SU-DHL-6 (cell line): ENCODE measurements around the gene KLLN.

Source experiments
- EZH2phosphoT487 ChIP-seq: fragments of 200-600 bp; sonication (generic), shearing (Covaris generic); conservative IDR thresholded peaks from 2 replicates; pipeline ENCODE4 v1.6.1; 2018; ENCODE audit warnings: mild to moderate bottlenecking, antibody characterized with exemption, low read length, moderate library complexity, mixed read lengths
- TF ChIP-seq, protein P1 (sequence below): fragments of 200-600 bp; sonication (generic); IDR thresholded peaks from one replicate; pipeline ENCODE4 v1.5.1; 2017; ENCODE audit warnings: antibody characterized with exemption, mild to moderate bottlenecking, low read length, moderate library complexity; ENCODE audit not compliant: insufficient read depth, poor library complexity, severe bottlenecking

DNA sequence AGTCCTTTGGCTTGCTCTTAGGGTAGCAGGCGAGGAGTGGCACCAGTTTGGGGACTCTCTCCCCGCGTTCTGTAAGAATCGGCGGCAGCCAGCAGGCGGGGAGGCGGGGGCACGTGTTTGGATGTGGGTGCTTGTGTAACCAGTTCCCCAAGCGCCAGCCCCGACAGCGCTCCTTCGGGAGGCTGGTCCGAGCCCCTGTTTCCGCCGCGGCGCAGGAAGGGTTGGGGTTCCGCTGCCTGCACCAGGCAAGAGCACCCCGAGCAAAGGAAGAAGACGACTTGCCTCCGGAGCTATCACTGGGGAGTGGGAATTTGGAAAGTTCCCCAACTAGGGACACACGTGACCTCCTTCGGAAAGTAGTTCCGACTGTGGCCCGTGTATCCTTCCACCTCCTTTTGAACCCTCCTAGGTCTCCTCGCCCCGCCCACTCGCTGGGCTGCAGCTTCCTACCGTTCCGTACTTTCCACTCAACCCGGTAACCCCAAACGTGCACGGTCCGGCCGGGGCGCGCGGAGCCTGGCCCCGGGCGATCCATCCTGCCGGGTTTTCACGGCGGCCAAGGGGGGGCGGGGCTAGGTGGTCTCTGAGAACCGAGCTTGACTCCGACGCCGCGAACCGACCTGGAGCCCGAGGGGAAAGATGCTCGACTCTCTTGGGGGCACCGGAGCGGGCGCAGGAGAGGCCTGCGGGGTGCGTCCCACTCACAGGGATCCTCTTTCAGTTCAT is 1.2 kb downstream of the KLLN start:
- TF ChIP-seq, protein P1, sequence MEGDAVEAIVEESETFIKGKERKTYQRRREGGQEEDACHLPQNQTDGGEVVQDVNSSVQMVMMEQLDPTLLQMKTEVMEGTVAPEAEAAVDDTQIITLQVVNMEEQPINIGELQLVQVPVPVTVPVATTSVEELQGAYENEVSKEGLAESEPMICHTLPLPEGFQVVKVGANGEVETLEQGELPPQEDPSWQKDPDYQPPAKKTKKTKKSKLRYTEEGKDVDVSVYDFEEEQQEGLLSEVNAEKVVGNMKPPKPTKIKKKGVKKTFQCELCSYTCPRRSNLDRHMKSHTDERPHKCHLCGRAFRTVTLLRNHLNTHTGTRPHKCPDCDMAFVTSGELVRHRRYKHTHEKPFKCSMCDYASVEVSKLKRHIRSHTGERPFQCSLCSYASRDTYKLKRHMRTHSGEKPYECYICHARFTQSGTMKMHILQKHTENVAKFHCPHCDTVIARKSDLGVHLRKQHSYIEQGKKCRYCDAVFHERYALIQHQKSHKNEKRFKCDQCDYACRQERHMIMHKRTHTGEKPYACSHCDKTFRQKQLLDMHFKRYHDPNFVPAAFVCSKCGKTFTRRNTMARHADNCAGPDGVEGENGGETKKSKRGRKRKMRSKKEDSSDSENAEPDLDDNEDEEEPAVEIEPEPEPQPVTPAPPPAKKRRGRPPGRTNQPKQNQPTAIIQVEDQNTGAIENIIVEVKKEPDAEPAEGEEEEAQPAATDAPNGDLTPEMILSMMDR, result no peak
- no peak for TF ChIP-seq EZH2phosphoT487
